ENCODE results near the gene GIPC2. TPM values are rescaled to one million over a fixed set of nuclear protein-coding genes. Genes with fewer than 3 reads are reported as not detected.

The GIPC2 gene
- polyA plus RNA-seq, 1 donor (not counting 4 experiments of a cell fraction or from before 2014, with no cell fraction given), result 0.28 TPM

DNA sequence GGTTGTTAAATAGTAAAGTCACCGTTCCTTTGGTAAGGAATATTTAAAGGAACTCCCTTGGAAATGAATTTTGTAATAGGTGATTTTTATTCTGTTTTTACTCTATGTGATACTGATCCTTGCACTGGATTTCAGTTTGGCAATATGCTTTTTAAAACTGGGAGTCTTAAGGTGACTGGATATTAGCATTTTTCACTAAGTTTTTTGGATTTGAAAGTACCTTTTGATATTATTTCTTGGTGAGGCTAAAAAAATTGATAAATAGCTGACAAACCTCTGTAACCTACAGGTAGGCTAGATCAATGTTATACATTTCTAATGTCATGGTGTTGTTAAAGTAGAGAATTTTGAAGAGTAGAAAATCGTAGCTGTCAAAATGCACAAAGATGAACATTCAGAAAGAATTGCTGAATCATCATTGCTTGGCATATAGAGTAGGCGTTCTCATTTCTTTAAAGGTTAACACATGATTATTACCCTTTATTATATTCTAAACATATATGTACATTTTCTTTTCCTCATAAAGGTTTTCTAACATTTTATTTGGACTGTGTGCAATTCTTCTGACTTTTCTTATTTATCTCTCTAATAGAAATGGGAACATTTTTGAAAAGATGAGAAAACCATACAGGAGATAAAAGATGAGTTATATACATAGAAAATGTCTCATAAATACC is 42.6 kb upstream of the GIPC2 start:
- TF ChIP-seq EZH2 (IDR thresholded peaks at IDR 0.05; ENCODE audit: low read length), result no peak
- TF ChIP-seq, protein P1, sequence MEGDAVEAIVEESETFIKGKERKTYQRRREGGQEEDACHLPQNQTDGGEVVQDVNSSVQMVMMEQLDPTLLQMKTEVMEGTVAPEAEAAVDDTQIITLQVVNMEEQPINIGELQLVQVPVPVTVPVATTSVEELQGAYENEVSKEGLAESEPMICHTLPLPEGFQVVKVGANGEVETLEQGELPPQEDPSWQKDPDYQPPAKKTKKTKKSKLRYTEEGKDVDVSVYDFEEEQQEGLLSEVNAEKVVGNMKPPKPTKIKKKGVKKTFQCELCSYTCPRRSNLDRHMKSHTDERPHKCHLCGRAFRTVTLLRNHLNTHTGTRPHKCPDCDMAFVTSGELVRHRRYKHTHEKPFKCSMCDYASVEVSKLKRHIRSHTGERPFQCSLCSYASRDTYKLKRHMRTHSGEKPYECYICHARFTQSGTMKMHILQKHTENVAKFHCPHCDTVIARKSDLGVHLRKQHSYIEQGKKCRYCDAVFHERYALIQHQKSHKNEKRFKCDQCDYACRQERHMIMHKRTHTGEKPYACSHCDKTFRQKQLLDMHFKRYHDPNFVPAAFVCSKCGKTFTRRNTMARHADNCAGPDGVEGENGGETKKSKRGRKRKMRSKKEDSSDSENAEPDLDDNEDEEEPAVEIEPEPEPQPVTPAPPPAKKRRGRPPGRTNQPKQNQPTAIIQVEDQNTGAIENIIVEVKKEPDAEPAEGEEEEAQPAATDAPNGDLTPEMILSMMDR (optimal IDR thresholded peaks at IDR 0.05 in 1 of 3, IDR thresholded peaks at IDR 0.05 in 1 of 3, conservative IDR thresholded peaks at IDR 0.05 in 1 of 3; ENCODE audit: extremely low read depth in 1 of 3, insufficient read depth in 2 of 3, low read length in 3 of 3), result no peak
- peak overlapping the region; percentile 89 for H3K4me2 ChIP-seq (ENCODE audit: control insufficient read depth, extremely low read depth, insufficient read depth, low read depth, low read length)
- H3K9ac ChIP-seq (ENCODE audit: control insufficient read depth, extremely low read depth, insufficient read depth, low read length), result no peak overlapping the region
- H4K20me1 ChIP-seq (ENCODE audit: control insufficient read depth, extremely low read depth, insufficient read depth, low read length), result no peaks in the 10 kb centered on the region
- peaks cover 18% of the 10 kb centered on the region for H3K79me2 ChIP-seq (ENCODE audit: control insufficient read depth, insufficient read depth, low read length)
- DNase-seq (ENCODE audit: low read depth, low spot score) (no peak), FAIRE-seq (peak; percentile 20)
- peaks cover 13% of the 10 kb centered on the region for H3K4me1 ChIP-seq (ENCODE audit: control insufficient read depth, extremely low read depth, insufficient read depth, low read length)
- peak overlapping the region in 1 of 3 experiments; percentile 67 for H3K4me3 ChIP-seq (ENCODE audit: control insufficient read depth in 2 of 3, extremely low read depth in 1 of 3, insufficient read depth in 2 of 3, low read depth in 1 of 3, low read length in 3 of 3)
- dilution Hi-C loops (cut with MboI; ENCODE audit: extremely low pct_ligation_motif_present, low sequenced_read_pairs), result no loop called here
- no peaks in the 10 kb centered on the region for H3K9me3 ChIP-seq (ENCODE audit: control insufficient read depth, low read depth, low read length)
- H3K27ac ChIP-seq (ENCODE audit: control insufficient read depth, insufficient read depth, low read length), result peak overlapping the region; percentile 43
- no peaks in the 10 kb centered on the region for H3K9me1 ChIP-seq (ENCODE audit: control insufficient read depth, extremely low read depth, insufficient read depth, low read length)
- no peaks in the 10 kb centered on the region for H3K27me3 ChIP-seq (ENCODE audit: control insufficient read depth, extremely low read depth, insufficient read depth, low read length)
- no peaks in the 10 kb centered on the region for H3K36me3 ChIP-seq (ENCODE audit: control insufficient read depth in 2 of 2, extremely low read depth in 1 of 2, insufficient read depth in 2 of 2, low read length in 2 of 2)
- no peak overlapping the region for H2AFZ ChIP-seq (ENCODE audit: control insufficient read depth, low read length)

DNA sequence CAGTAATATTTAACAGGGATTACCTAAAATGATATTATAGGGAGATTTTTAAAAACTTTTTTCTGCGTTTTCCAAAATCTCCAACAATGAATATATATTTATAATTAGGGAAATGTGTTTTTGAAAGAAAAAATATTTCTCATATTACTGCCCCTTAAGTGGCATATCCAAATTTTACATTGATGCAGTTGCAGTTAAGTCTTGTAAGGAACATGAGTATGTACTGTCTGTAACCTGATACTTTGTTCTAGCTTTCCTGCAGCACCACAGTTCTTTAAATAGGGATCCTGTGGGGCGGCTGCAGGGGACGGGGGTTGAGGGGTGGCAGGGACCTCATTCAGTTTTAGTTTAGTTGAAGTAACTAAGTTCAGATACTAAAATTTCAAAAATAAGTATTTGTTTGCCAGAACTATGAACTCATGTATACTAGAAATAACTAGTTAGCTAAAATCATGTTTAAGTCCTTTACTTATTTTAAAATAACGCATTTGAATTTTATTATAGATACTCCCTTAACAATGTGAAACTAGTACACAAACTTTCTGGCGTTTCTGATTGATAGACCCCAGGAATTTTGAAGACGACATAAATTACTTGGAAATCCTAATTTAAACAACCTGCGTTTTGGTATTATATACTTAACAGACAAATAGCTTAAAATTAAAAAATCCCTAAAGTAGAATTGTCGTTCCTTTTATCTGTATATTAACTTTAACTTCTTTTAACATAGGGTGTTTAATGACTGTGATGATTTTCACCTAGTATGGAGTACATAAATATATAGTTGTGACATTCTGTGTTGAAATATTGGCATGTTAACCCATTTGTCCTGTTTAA is 41.7 kb upstream of the GIPC2 start:
- TF ChIP-seq EZH2 (IDR thresholded peaks at IDR 0.05; ENCODE audit: low read length), result no peak
- TF ChIP-seq, protein P1 (optimal IDR thresholded peaks at IDR 0.05 in 1 of 3, IDR thresholded peaks at IDR 0.05 in 1 of 3, conservative IDR thresholded peaks at IDR 0.05 in 1 of 3; ENCODE audit: extremely low read depth in 1 of 3, insufficient read depth in 2 of 3, low read length in 3 of 3), result no peak
- FAIRE-seq (no peak), DNase-seq (ENCODE audit: low read depth, low spot score) (peak; percentile 26)
- H3K4me2 ChIP-seq (ENCODE audit: control insufficient read depth, extremely low read depth, insufficient read depth, low read depth, low read length), result peak overlapping the region; percentile 89
- dilution Hi-C loops (cut with MboI; ENCODE audit: extremely low pct_ligation_motif_present, low sequenced_read_pairs), result no loop called here
- peak overlapping the region; percentile 88 for H3K9ac ChIP-seq (ENCODE audit: control insufficient read depth, extremely low read depth, insufficient read depth, low read length)
- no peaks in the 10 kb centered on the region for H4K20me1 ChIP-seq (ENCODE audit: control insufficient read depth, extremely low read depth, insufficient read depth, low read length)
- peaks cover 18% of the 10 kb centered on the region for H3K79me2 ChIP-seq (ENCODE audit: control insufficient read depth, insufficient read depth, low read length)
- H3K9me1 ChIP-seq (ENCODE audit: control insufficient read depth, extremely low read depth, insufficient read depth, low read length), result no peaks in the 10 kb centered on the region
- peak overlapping the region; percentile 81 for H2AFZ ChIP-seq (ENCODE audit: control insufficient read depth, low read length)
- H3K27me3 ChIP-seq (ENCODE audit: control insufficient read depth, extremely low read depth, insufficient read depth, low read length), result no peaks in the 10 kb centered on the region
- H3K4me3 ChIP-seq (ENCODE audit: control insufficient read depth in 2 of 3, extremely low read depth in 1 of 3, insufficient read depth in 2 of 3, low read depth in 1 of 3, low read length in 3 of 3), result peak overlapping the region in 2 of 3 experiments; percentile 67 to 76
- H3K4me1 ChIP-seq (ENCODE audit: control insufficient read depth, extremely low read depth, insufficient read depth, low read length), result peaks cover 13% of the 10 kb centered on the region
- H3K27ac ChIP-seq (ENCODE audit: control insufficient read depth, insufficient read depth, low read length), result peak overlapping the region; percentile 99
- no peaks in the 10 kb centered on the region for H3K9me3 ChIP-seq (ENCODE audit: control insufficient read depth, low read depth, low read length)
- H3K36me3 ChIP-seq (ENCODE audit: control insufficient read depth in 2 of 2, extremely low read depth in 1 of 2, insufficient read depth in 2 of 2, low read length in 2 of 2), result no peaks in the 10 kb centered on the region

Data from keratinocyte (primary cell).